ENCODE results near the gene MISP3. TPM values are rescaled to one million over a fixed set of nuclear protein-coding genes. Genes with fewer than 3 reads are reported as not detected.

The MISP3 gene
- polyA plus RNA-seq, 10 donors = 0.36 to 1.2 (median 0.53) TPM

DNA sequence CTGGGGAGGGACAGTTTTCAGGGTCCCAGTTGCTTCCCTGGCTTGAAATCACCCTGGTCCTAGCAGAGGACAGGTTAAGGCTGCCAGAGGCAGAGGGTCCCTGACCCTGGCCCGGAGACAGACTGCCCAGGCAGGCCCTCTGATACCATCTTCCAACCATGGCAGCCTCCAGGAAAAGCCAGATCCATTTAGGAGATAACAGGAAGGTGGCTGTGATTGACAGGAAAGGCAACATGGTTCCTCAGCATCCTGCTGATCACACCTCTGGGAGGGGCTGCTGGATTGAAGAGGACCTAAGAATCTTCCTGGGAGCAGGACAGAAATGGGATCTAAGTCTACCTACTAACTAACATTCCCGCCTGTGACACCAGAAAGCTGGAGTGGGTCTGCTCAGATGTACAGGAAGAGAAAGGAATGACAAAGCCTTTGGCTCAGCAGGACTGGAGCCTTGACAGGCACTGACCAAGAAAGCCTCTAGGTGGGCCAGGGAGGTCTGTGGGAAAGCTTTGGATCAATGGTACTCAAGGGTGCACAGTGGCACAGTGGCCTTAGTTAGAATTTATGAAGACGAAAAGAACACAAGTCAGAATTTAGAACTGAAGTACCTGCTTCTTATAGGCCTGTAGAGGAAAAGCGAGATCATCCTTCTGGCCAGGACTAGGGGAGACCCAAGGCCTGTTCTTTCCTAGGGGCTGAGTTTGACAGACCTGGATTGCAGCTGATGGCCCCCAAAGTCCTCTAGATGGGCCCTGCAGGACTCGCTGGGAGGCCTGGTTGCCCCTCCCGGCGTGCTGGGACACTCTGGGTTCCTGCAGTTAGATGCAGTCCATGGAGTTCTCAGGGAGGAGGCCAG lies 47.3 kb downstream of the MISP3 start:
- no peak for DNase-seq

DNA sequence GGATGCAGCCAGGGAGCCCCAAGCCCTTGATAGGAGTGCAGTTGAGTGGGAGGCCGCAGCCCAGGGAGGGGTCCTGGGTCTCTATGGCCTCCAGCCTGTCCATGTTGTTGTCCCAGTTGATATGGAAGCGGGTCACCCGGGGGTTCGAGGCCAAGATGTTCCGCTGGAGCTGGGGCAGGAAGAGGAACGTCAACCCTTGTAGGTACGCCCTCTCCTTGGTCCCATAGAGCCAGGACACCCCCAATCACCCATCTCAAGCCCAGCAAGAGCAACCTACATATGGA lies 47.9 kb downstream of the MISP3 start:
- no peak for DNase-seq

DNA sequence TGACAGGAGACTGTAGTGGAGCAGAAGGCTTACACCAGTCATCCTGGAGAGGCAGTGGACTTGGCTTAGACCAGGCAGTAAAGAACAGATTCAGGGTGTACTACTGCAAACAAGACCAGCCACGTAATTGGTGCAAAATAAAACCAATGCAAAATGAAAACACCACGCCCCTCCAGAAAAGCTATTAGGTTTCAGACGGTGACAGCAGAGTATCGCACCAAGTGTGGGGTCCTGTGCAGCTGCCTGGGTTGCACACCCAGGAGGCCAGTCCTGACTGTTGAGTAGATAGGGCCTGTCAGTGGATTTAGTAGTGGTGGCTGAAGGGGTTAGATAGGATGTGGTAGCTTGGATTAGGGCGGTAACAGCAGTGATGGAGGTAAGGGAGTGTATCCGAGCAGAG lies 50.3 kb downstream of the MISP3 start:
- no peak for DNase-seq

Other genes starting within 250 kb of the MISP3 start
- 1 to 10 TPM in 7 of 10 donors, under 1 TPM in 3; 0.57 to 2.0 (median 1.3) TPM for gene NANOS3, start 195.7 kb upstream of the MISP3 start, polyA plus RNA-seq (ENCODE audit: insufficient read length in 10 of 10)
- gene BRME1, start 166.7 kb upstream of the MISP3 start, polyA plus RNA-seq (ENCODE audit: insufficient read length in 10 of 10) = 1 to 10 TPM; 2.6 to 4.7 (median 4.1) TPM
- 10 to 100 TPM; 10.5 to 16.4 (median 12.8) TPM for gene CC2D1A, start 166.6 kb upstream of the MISP3 start, polyA plus RNA-seq (ENCODE audit: insufficient read length in 10 of 10)
- 1 to 10 TPM in 4 of 10 donors, under 1 TPM in 6; 0.26 to 1.7 (median 0.83) TPM for gene PODNL1, start 134.4 kb upstream of the MISP3 start, polyA plus RNA-seq (ENCODE audit: insufficient read length in 10 of 10)
- gene DCAF15, start 120.3 kb upstream of the MISP3 start, polyA plus RNA-seq (ENCODE audit: insufficient read length in 10 of 10) = 10 to 100 TPM; 15.9 to 23.8 (median 18.4) TPM
- 1 to 10 TPM; 4.7 to 8.4 (median 6.9) TPM for gene RFX1, start 66.5 kb upstream of the MISP3 start, polyA plus RNA-seq (ENCODE audit: insufficient read length in 10 of 10)
- not detected for gene RLN3, start 44.6 kb upstream of the MISP3 start, polyA plus RNA-seq (ENCODE audit: insufficient read length in 10 of 10)
- 1 to 10 TPM; 1.5 to 6.6 (median 3.2) TPM for gene IL27RA, start 41.0 kb upstream of the MISP3 start, polyA plus RNA-seq (ENCODE audit: insufficient read length in 10 of 10)
- 1 to 10 TPM in 2 of 10 donors, under 1 TPM in 8; 0.08 to 1.7 (median 0.57) TPM for gene PALM3, start 10.7 kb upstream of the MISP3 start, polyA plus RNA-seq (ENCODE audit: insufficient read length in 10 of 10)
- gene C19orf67, start 13.0 kb downstream of the MISP3 start, polyA plus RNA-seq (ENCODE audit: insufficient read length in 10 of 10) = not detected
- gene SAMD1, start 18.0 kb downstream of the MISP3 start, polyA plus RNA-seq (ENCODE audit: insufficient read length in 10 of 10) = 10 to 100 TPM; 33.6 to 54.3 (median 38.9) TPM
- gene PRKACA, start 45.0 kb downstream of the MISP3 start, polyA plus RNA-seq (ENCODE audit: insufficient read length in 10 of 10) = 100 to 1,000 TPM; 279 to 512 (median 454) TPM
- gene ASF1B, start 63.8 kb downstream of the MISP3 start, polyA plus RNA-seq (ENCODE audit: insufficient read length in 10 of 10) = 10 to 100 TPM in 3 of 10 donors, 1 to 10 TPM in 7; 6.3 to 15.5 (median 9.1) TPM
- gene ADGRL1, start 133.4 kb downstream of the MISP3 start, polyA plus RNA-seq (ENCODE audit: insufficient read length in 10 of 10) = 10 to 100 TPM; 13.3 to 27.0 (median 17.8) TPM

All from muscle of back (tissue), 11 donors.